ENCODE measurements around the gene GNG13.

Gene GNG13

GRCh38 chr16:793414-793813 is 7.1 kb downstream of the GNG13 start:
- DNase-seq: no peak

- DNase-seq: no peak
These were observed 8.1 kb downstream of the GNG13 start for GRCh38 chr16:792221-792995.

GRCh38 chr16:791131-791530 is 9.4 kb downstream of the GNG13 start:
- no peak for DNase-seq

GRCh38 chr16:790086-790485 is 10.4 kb downstream of the GNG13 start:
- no peak for DNase-seq

- DNase-seq: no peak
These were observed 11.2 kb downstream of the GNG13 start for GRCh38 chr16:789191-789850.

GRCh38 chr16:788399-789126 is 12.0 kb downstream of the GNG13 start, which contains the start of gene CHTF18:
Gene CHTF18, plus strand, starts transcription at chr16:788620. Its CDS starts 65 bp downstream, at chr16:788685.
- DNase-seq: peak; percentile 60

GRCh38 chr16:787978-788398 is 12.5 kb downstream of the GNG13 start, which contains the start of gene RPUSD1:
Gene RPUSD1, minus strand, starts transcription at chr16:788381. Its CDS starts 644 bp downstream, at chr16:787737.
- no peak for DNase-seq

- DNase-seq: no peak
These were observed 13.1 kb downstream of the GNG13 start for GRCh38 chr16:787321-787966.

GRCh38 chr16:785563-786535 is 14.7 kb downstream of the GNG13 start:
- no peak for DNase-seq

GRCh38 chr16:784431-784830 is 16.1 kb downstream of the GNG13 start:
- DNase-seq: no peak

- DNase-seq: no peak
These were observed 17.0 kb downstream of the GNG13 start for GRCh38 chr16:783404-784161.

GRCh38 chr16:782766-783403 is 17.6 kb downstream of the GNG13 start:
- no peak for DNase-seq

GRCh38 chr16:782258-782657 is 18.3 kb downstream of the GNG13 start:
- DNase-seq: no peak

GRCh38 chr16:781346-782010 is 19.1 kb downstream of the GNG13 start:
- no peak for DNase-seq

GRCh38 chr16:780296-780695 is 20.2 kb downstream of the GNG13 start:
- no peak for DNase-seq

- no peak for DNase-seq
These were observed 21.0 kb downstream of the GNG13 start for GRCh38 chr16:779561-779960.

GRCh38 chr16:778909-779527 is 21.5 kb downstream of the GNG13 start:
- DNase-seq: no peak

- no peak for DNase-seq
These were observed 22.1 kb downstream of the GNG13 start for GRCh38 chr16:778447-778846.

- DNase-seq: no peak
These were observed 22.7 kb downstream of the GNG13 start for GRCh38 chr16:777826-778225.

All from cortex of kidney (tissue), 1 donor.